HEK293 (cell line): ENCODE results near the gene C5orf15.

ENCODE experiments used
- BCL11A ChIP-seq: fragments of 450-650 bp; formaldehyde crosslinking; IDR thresholded peaks from 2 replicates; pipeline ENCODE4 v1.5.1; 2016; ENCODE audit warnings: low read depth, missing biosample characterization, missing genetic modification characterization
- CTCF ChIP-seq: fragments of 450-650 bp; formaldehyde crosslinking; IDR thresholded peaks from 2 replicates; pipeline ENCODE4 v1.5.1; 2016; ENCODE audit warnings: missing biosample characterization, missing genetic modification characterization
- GLIS1 ChIP-seq: fragments of 450-650 bp; formaldehyde crosslinking; IDR thresholded peaks from 2 replicates; pipeline ENCODE4 v1.5.1; 2016; ENCODE audit warnings: missing biosample characterization, missing genetic modification characterization
- PBX3 ChIP-seq: sonication (generic); formaldehyde crosslinking; IDR thresholded peaks from 2 replicates; pipeline ENCODE4 v1.8.1; 2022; ENCODE audit warnings: mild to moderate bottlenecking, moderate library complexity, missing genetic modification reagents
- PRDM1 ChIP-seq: fragments of 450-650 bp; formaldehyde crosslinking; IDR thresholded peaks from 2 replicates; pipeline ENCODE4; 2016; ENCODE audit warnings: missing biosample characterization, missing genetic modification characterization
- REST ChIP-seq: fragments of 450-650 bp; formaldehyde crosslinking; IDR thresholded peaks from 2 replicates; pipeline ENCODE4 v1.5.1; 2016; ENCODE audit warnings: missing biosample characterization, missing genetic modification characterization
- ZBTB26 ChIP-seq: fragments of 450-650 bp; formaldehyde crosslinking; optimal IDR thresholded peaks from 2 replicates; pipeline ENCODE3; 2016; ENCODE audit warnings: missing biosample characterization, mild to moderate bottlenecking, missing genetic modification characterization
- ZBTB48 ChIP-seq: fragments of 450-650 bp; formaldehyde crosslinking; IDR thresholded peaks from 2 replicates; pipeline ENCODE4 v1.5.1; 2016; ENCODE audit warnings: missing biosample characterization, missing genetic modification characterization
- ZNF513 ChIP-seq: fragments of 450-650 bp; IDR thresholded peaks from 2 replicates; pipeline ENCODE4 v1.5.1; 2018; ENCODE audit warnings: missing biosample characterization, missing genetic modification characterization
- ZNF555 ChIP-seq: fragments of 450-650 bp; formaldehyde crosslinking; conservative IDR thresholded peaks from 2 replicates; pipeline ENCODE4 v1.5.1; 2017; ENCODE audit warnings: missing biosample characterization, mild to moderate bottlenecking, missing genetic modification characterization, inconsistent platforms
- ZNF677 ChIP-seq: fragments of 450-650 bp; IDR thresholded peaks from 2 replicates; pipeline ENCODE4 v1.5.0; 2018; ENCODE audit warnings: missing biosample characterization, mild to moderate bottlenecking, missing genetic modification characterization, moderate library complexity
- ZNF768 ChIP-seq: fragments of 450-650 bp; formaldehyde crosslinking; IDR thresholded peaks from 2 replicates; pipeline ENCODE4 v1.5.1; 2018; ENCODE audit warnings: missing biosample characterization, mild to moderate bottlenecking, missing genetic modification characterization
- ZNF777 ChIP-seq: fragments of 450-650 bp; formaldehyde crosslinking; IDR thresholded peaks from 2 replicates; pipeline ENCODE4 v1.5.1; 2017; ENCODE audit warnings: missing biosample characterization, missing genetic modification characterization, borderline replicate concordance

- TF ChIP-seq ZBTB26 (tag by site-specific recombination) (no peak), REST (peak; percentile 56; the same call in 1 of the 2 replicates), ZNF777 (no peak), PBX3 (CRISPR knock-in tag) (no peak), ZNF677 (tag by site-specific recombination) (no peak), CTCF (no peak), ZNF513 (tag by site-specific recombination) (no peak), PRDM1 (tag by site-specific recombination) (peak; percentile 44; the same call in 1 of the 2 replicates), GLIS1 (tag by site-specific recombination) (peak; percentile 63), ZNF555 (tag by site-specific recombination) (no peak), ZNF768 (tag by site-specific recombination) (no peak), BCL11A (tag by site-specific recombination) (no peak; the same call in 1 of the 2 replicates), ZBTB48 (tag by site-specific recombination) (no peak)
These were observed 26.9 kb upstream of the C5orf15 start for GRCh38 chr5:133995341-133995740.
